Body of pancreas (tissue), 4 donors: ENCODE measurements around the gene KATNAL1. TPM values are rescaled to one million over a fixed set of nuclear protein-coding genes. Genes with fewer than 3 reads are reported as not detected.

Experiments
- ATAC-seq: fragments of 150-250 bp; one replicate; pipeline ENCODE4 v1.9.1; 2016
- DNase-seq, 4 donors: peaks; one replicate each; pipeline ENCODE4 v3.0.0-alpha.2; 2019
- H3K27ac ChIP-seq, 4 donors: fragments of 200-600 bp; sonication (generic); 1 replicate in 3 of 4; 2 replicates in 1 of 4; pipeline versions ENCODE4 v1.5.1 to v1.6.1; 2016 to 2019; ENCODE audit warnings: mild to moderate bottlenecking in 1 of 4, mixed read lengths in 1 of 4, moderate library complexity in 1 of 4
- H3K27me3 ChIP-seq, 2 donors: fragments of 200-600 bp; sonication (generic); one replicate each; pipeline ENCODE4 v1.6.0; 2016; ENCODE audit warnings: mild to moderate bottlenecking in 1 of 2
- H3K36me3 ChIP-seq, 2 donors: fragments of 200-600 bp; sonication (generic); replicated peaks in 1 of 2; 2 replicates each; pipeline ENCODE4 v1.5.1; 2016; ENCODE audit warnings: low read depth in 2 of 2; ENCODE audit not compliant: insufficient read depth in 1 of 2
- H3K4me1 ChIP-seq: fragments of 200-600 bp; sonication (generic); one replicate; pipeline ENCODE4 v1.6.0; 2016
- H3K4me3 ChIP-seq, 2 donors: fragments of 200-600 bp; sonication (generic); 1 replicate in 1 of 2; 2 replicates in 1 of 2; pipeline ENCODE4 v1.5.1; 2016 to 2019
- H3K9me3 ChIP-seq, 3 donors: fragments of 200-600 bp; sonication (generic); 1 replicate in 2 of 3; 2 replicates in 1 of 3; pipeline ENCODE4 v1.5.1; 2016
- POLR2A ChIP-seq, 3 donors: fragments of 450-650 bp; IDR thresholded peaks; one replicate each; pipeline ENCODE4 v1.6.1; 2016; ENCODE audit warnings: antibody characterized with exemption in 3 of 3, mild to moderate bottlenecking in 2 of 3
- WGBS, 2 donors: methylation state at CpG; one replicate each; pipeline ENCODE4 v1.1.5; 2017; 5-methylcytosine and 5-hydroxymethylcytosine counted together
- intact Hi-C: fragments of 100-400 bp; cut with DNase I; formaldehyde crosslinking; loops from one replicate; pipeline ENCODE4 v1.15.1; 2023
- total RNA-seq, 2 donors: library from RNA; depleted of rRNA; stranded (reverse); fragments of >200 nt; gene quantifications; one replicate each; pipeline ENCODE4 v1.1.0, GENCODE V29; 2016
- TF ChIP-seq, protein P1 (sequence below), 7 experiments: fragments of 450-650 bp in 4 of 7; fragments of 200-600 bp in 3 of 7; sonication (generic) in 3 of 7; IDR thresholded peaks; one replicate each; pipeline ENCODE4 v1.5.1; 2016 to 2019; ENCODE audit warnings: antibody characterized with exemption in 7 of 7

KATNAL1 gene
- total RNA-seq, 2 donors from 2014 or later: 6.5 to 6.6 TPM

DNA sequence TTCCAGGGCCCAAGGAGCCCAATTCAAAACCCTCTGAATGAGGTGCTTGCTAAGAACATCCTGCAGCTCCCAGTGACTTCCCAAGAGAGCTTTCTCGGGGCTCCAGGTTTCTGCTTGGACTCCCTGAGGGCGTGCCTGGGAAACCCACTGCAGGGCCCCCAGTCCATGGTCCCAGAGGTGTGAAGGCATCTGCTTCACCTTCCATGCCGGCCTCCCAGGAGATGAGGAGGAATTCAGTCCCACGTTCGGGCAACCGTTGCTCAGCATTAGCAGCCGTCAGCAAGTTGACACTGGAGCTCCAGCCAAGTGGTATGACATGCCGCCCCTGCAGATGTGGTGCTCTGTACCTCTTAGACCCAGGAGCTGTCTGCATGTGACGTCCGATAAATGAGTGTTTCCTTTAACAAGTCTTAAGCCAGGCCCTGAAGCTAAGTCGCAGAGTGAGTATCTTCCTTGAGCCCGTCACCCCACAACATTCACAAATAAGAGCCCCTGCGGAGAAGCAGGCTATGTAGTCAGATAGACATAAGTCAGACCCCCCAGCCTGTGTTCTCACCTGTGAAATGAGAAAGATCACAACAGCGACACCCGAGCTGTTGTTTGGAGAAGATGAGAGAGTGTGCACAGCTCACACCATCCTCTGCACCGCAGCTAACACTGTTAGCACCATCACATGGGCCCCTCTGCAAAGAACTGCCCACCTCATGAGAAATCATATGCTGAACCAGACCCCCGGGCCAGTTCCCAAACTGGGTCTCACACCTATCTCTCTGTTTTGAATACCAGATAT lies 150.3 kb downstream of the KATNAL1 start:
- no peak for DNase-seq
- Histone ChIP-seq H3K36me3 (no peaks in the 10 kb centered on the region), H3K4me3 (no peak overlapping the region), H3K4me1 (no peaks in the 10 kb centered on the region), H3K27me3 (no peaks in the 10 kb centered on the region), H3K27ac (no peak overlapping the region), H3K9me3 (no peaks in the 10 kb centered on the region)
- no peak for TF ChIP-seq POLR2A (IDR thresholded peaks at IDR 0.05)
- TF ChIP-seq, protein P1, sequence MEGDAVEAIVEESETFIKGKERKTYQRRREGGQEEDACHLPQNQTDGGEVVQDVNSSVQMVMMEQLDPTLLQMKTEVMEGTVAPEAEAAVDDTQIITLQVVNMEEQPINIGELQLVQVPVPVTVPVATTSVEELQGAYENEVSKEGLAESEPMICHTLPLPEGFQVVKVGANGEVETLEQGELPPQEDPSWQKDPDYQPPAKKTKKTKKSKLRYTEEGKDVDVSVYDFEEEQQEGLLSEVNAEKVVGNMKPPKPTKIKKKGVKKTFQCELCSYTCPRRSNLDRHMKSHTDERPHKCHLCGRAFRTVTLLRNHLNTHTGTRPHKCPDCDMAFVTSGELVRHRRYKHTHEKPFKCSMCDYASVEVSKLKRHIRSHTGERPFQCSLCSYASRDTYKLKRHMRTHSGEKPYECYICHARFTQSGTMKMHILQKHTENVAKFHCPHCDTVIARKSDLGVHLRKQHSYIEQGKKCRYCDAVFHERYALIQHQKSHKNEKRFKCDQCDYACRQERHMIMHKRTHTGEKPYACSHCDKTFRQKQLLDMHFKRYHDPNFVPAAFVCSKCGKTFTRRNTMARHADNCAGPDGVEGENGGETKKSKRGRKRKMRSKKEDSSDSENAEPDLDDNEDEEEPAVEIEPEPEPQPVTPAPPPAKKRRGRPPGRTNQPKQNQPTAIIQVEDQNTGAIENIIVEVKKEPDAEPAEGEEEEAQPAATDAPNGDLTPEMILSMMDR (IDR thresholded peaks at IDR 0.05): no peak
- intact Hi-C loops: no loop called here
- 75 to 80% methylated on average over 16 to 17 of the region's 17 CpGs for WGBS, 2 donors
- no peak for ATAC-seq

DNA sequence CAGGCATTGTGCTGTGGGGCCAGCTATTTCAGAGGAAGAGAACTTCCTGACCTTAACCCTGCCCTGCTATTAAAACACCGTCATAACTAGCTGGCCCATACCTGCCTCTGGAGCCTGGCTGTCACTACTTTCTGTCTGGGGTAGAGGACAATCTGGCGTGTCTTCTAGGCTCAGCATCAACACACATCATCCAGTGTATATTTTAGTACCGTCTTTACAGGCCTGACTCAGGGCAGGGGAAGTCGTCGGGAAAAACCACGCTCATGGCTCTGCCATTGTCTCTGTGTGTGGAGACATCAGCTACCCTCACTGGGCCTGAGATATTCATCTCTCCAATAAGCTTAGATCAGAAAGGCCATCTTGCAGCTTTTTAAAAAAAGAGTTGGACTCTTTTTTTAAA lies 151.1 kb downstream of the KATNAL1 start:
- H3K27me3 ChIP-seq: no peaks in the 10 kb centered on the region
- no peak overlapping the region for H3K4me3 ChIP-seq
- DNase-seq (no peak), ATAC-seq (no peak)
- no peaks in the 10 kb centered on the region for H3K4me1 ChIP-seq
- H3K36me3 ChIP-seq: no peaks in the 10 kb centered on the region
- intact Hi-C loops: no loop called here
- WGBS, 2 donors: 59 to 75% methylated on average over 6 of the region's 6 CpGs
- no peaks in the 10 kb centered on the region for H3K9me3 ChIP-seq
- TF ChIP-seq, protein P1 (IDR thresholded peaks at IDR 0.05): no peak
- TF ChIP-seq POLR2A (IDR thresholded peaks at IDR 0.05): no peak
- no peak overlapping the region for H3K27ac ChIP-seq

DNA sequence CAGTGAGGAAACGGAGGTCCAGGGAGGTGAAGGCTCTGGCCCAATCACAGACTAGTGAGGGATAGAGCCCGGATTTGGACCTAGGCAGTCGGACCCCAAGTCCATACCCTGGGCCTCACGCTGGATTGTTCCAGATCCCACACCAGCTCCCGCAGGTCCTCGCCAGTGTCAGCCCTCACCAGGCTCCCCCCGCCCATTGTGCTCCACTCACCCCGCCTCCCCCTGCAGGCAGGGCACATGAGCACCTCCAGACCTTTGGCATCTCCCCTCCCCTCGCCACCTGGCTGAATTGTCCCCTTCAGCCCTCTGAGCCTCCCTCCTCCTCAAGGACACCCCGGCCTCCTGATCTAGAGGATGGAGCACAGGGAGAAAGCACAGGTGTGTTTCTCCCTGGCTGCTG lies 152.4 kb downstream of the KATNAL1 start:
- DNase-seq (no peak), ATAC-seq (no peak)
- Histone ChIP-seq H3K9me3 (no peaks in the 10 kb centered on the region), H3K4me1 (no peaks in the 10 kb centered on the region), H3K36me3 (no peaks in the 10 kb centered on the region), H3K4me3 (no peak overlapping the region), H3K27me3 (no peaks in the 10 kb centered on the region), H3K27ac (no peak overlapping the region)
- no peak for TF ChIP-seq POLR2A (IDR thresholded peaks at IDR 0.05)
- TF ChIP-seq, protein P1 (IDR thresholded peaks at IDR 0.05): no peak
- WGBS, 2 donors: 67 to 84% methylated on average over 10 of the region's 10 CpGs
- intact Hi-C loops: no loop called here

DNA sequence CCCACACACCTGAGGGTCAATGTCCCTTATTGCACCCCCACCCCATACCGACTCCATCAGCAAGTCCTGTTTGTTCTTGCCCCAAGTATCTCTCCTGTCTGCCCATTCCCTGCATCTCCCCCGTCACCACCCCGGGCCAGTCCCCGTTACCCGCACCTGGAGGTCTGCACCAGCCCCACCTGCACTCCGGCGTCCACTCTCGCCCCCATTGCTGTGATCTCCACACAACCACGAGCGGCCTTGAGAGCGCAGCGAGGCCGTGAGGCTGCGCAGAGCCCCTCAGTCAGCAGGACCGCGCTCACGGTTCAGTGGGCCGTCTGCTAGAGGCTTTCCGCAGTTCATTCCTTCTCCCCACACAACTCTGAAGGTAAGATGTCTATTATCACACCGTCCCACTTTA lies 152.8 kb downstream of the KATNAL1 start:
- 81 to 84% methylated on average over 20 of the region's 20 CpGs for WGBS, 2 donors

More for the DNA sequence above, 152.8 kb downstream of the KATNAL1 start:
- ATAC-seq (no peak), DNase-seq (no peak)
- Histone ChIP-seq H3K27me3 (no peaks in the 10 kb centered on the region), H3K4me1 (no peaks in the 10 kb centered on the region), H3K27ac (no peak overlapping the region), H3K36me3 (no peaks in the 10 kb centered on the region), H3K4me3 (no peak overlapping the region), H3K9me3 (no peaks in the 10 kb centered on the region)
- TF ChIP-seq, protein P1 (IDR thresholded peaks at IDR 0.05): no peak
- no peak for TF ChIP-seq POLR2A (IDR thresholded peaks at IDR 0.05)
- intact Hi-C loops: no loop called here
